ENCODE results near the gene NAALAD2.
"Not testable (repeated sequence)": the region's sequence is repeated elsewhere in the genome, so short reads cannot be mapped to it uniquely, and the experiment has no call there.

Gene NAALAD2

DNA sequence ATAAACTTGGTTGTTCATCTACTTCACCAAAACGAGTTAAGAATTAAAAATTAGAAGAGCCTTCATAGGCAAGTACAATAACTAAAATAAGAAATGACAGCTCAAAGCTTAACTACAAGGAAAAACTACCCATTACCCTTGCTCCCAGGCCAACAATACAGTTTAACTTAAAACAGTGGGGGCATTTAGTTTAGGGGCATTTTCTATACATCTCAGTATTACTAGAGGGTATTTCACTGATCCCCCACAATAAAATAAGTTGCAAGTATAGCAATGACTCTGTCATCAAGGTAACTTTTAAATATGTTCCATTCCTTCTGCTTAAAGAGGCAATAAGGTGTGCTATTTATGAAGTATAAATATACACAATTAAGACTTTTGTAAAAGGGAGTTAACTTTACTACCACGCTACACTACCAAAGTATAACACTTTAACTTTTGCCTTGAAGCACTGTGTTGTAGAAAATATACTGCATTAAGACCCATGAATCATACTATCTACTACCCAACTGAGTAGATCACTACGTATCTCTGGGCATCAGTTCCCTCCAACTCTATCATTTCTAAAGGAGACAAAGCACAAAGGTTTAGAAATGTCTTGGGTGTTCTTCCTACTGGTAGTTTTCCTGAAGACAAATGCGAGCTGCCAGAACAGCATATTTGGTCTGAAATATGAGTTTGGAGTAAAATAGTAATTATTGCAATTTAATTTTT is 58.6 kb downstream of the NAALAD2 start:
- no peak for DNase-seq (ENCODE audit: low read depth in 2 of 2)

DNA sequence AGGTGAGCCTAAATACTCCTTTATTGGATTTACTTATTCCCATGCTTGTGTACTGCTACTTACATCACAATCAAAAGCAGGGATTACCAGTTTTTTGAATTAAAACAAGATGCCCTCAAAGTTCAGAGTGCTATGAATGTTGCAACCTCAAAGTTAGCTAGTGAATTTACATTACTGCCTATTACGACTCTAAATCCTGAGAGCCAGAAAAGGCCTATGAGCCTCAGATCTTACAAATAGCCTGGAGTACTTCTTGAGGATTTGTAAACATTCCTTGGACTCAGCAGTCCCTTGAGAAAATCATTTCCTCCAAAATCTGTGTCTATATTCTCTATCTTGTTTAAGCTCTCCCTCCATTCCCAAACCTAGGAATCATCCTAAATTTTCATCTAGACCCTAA is 62.9 kb downstream of the NAALAD2 start:
- DNase-seq (ENCODE audit: low read depth in 2 of 2) = no peak

DNA sequence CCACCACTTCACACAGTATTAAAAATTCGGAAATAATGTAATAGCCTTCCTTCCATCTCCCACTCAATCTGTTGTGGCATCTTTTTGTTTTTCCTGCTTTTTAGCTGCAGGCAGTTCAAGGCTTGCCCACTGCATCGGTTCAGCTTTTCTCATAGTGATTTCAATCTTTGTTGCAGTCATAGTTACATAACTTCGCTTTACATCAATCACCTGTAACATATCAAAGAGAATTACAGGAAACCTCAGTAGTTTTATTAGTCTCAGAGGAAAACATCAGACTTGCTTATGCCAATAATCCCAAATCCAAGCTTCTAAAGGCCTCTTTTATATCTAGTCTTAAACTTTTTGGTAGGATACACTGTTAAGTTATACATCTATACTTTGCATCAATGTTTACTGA is 67.9 kb downstream of the NAALAD2 start:
- no peak for DNase-seq (ENCODE audit: low read depth in 2 of 2)

DNA sequence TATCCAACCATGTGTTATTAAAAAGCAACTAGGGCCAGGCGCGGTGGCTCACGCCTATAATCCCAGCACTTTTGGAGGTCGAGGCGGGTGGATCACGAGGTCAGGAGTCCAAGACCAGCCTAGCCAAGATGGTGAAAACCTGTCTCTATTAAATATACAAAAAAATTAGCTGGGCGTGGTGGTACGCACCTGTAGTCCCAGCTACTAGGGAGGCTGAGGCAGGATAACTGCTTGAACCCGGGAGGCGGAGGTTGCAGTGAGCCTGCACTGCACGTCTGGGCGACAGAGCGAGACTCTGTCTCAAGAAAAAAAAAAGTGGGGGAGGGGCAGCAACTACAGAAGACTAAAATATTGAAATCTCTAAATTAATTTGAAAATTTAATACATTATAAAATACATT is 69.9 kb downstream of the NAALAD2 start:
- no peak for DNase-seq (ENCODE audit: low read depth in 2 of 2)

DNA sequence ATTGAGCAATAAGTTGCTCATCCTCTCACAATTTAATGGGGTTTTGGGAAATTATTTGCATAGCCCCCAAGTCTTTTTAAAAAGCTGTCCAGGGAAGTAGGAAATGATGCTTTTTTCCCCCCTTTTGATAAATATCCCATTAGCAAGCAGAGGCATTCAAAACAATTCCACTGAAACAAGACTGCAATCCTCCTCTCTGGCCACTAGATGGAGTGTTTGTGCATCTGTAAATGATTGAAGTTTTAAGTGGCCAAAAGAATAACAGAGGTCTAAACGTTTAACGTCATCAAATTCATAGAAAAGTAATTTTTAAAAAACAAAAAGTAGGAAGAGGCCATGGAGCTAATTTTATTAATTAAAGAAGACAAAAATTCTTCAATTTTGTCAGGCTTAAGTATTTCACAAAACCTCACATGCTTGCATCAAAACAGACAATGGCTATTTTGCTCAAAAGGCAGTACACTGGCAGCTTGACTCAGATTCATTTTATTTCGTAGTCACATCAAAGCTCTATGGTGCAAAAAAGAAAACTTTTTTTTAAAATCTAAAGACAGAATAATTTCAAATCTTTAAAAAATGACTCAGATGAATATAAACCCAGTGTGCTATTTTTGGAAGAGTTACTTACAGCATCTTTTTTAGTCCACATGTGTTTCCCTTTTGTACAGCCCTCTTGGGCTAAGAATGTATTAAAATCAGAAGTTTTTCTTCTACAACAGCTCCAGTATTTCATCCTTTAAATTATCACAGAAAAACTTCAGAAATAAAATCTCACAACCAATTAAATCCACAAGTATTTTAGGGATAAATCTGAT is 70.6 kb downstream of the NAALAD2 start:
- DNase-seq (ENCODE audit: low read depth in 2 of 2) = no peak

DNA sequence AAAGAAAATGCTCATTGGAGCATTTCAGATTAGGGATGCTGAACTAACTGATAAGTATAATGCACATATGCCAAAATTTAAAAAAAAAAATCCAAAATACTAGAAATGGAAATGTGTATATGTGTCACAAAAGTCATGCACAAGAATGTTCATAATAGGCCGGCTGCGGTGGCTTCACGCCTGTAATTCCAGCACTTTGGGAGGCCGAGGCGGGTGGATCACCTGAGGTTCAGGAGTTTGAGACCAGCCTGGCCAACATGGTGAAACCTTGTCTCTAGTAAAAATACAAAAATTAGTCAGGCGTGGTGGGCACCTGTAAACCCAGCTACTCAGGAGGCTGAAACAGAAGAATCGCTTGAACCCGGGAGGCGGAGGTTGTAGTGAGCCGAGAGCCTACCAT is 73.5 kb downstream of the NAALAD2 start:
- not testable (repeated sequence) for DNase-seq (ENCODE audit: low read depth in 2 of 2)

DNA sequence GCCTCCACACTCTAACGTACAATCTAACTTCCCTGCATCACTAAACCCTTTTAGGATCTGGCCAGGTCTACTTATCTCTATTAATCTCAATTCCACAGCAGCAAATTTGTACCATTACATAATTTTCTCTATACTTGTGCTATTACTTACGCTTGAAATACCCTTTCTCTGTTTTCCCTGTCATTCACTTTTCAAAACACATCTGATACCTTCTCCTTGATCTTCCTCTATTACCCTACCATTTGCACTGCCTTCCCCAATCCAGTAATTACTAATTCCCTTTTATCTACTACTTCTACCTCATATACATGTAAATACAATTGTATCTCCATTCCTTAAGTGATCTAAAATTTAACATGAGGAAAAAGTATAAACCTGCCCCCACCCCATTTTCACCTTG is 74.4 kb downstream of the NAALAD2 start:
- DNase-seq (ENCODE audit: low read depth in 2 of 2) = no peak

DNA sequence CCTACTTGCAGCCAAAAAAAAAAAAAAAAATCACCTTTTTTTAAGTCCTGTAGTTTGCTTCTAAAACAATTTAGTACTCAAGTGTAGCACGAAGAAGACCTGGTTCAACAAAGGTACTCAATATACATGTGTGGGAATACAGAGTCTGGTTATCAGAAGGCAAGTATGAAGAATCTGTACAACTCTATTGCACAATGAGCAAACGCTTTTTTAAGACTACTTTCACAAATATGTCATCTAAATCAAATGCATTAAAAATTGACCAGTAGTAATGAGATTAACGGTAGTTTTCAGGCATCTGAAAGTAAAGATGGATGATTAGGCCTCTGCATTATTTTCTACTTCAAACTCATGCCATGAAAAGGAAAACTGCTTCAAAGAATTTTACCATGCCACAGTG is 78.9 kb downstream of the NAALAD2 start:
- DNase-seq (ENCODE audit: low read depth in 2 of 2) = no peak

DNA sequence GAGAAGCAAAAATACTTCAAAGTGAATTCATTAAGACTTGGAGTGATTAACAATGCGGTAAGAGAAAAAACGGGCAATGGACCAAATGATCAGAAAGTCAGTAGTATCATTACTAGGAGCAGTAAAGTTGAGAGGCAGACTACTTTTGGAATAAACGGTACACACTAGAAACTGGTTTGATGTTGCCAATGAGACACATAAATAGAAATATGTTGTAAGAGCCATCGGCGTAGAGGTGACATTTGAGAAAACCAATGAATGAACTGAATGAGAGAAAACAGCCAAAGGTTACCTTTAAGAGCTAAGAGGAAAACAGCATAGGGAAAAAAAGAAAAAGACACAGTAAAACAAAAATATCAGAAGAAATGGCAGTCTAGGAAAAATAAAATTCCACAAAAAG is 82.1 kb downstream of the NAALAD2 start:
- DNase-seq (ENCODE audit: low read depth in 2 of 2) = no peak

DNA sequence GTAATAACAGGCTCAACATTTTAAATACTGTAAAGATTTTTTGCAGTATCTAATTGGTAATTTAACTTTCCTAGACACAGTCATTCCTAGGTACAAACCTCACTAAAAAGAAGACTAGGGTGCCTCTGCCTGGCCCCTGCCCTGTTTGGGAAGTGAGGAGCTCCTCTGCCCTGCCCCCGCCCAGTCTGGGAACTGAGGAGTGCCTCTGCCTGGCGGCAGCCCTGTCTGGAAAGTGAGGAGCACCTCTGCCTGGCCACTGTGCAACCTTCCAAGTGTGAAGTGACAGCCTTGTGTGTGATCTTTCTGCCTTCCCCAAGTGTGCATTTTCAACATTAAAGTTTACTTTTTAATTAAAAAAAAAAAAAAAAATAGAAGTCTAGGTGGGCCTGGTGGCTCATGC is 84.1 kb downstream of the NAALAD2 start:
- no peak for DNase-seq (ENCODE audit: low read depth in 2 of 2)

DNA sequence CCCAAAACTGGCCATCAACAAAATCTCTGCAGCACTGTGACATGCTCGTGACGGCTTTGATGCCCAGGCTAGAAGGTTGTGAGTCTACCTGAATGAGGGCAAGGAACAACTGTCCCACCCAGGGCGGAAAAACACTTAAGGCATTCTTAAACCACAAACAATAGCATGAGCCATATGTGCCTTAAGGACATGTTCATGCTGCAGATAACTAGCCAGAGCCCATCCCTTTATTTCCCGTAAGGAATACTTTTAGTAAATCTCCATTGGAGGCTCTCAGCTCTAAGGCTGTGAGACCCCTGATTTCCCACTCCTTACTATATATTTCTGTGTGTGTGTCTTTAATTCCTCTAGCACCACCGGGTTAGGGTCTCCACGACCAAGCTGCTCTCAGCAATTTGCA is 85.0 kb downstream of the NAALAD2 start:
- DNase-seq (ENCODE audit: low read depth in 2 of 2) = no peak

DNA sequence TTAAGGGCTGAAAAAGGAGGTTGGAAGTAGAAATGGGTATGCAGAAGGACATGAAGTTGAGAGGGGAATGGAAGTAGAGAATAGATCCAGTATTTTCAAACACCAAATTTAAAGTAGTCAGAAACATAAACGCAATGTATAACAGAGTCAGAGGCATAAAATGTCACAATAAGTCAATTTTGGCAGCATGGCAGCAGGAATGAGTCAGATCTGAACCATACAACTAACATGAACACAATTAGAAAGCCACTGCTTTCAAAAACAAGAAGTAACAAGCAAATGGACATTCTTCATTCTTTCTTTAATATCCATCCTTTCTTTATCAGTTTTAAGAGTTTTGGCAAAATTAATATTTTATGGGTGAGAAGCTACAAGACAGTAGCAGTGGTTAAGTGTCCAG is 85.9 kb downstream of the NAALAD2 start:
- DNase-seq (ENCODE audit: low read depth in 2 of 2) = no peak

DNA sequence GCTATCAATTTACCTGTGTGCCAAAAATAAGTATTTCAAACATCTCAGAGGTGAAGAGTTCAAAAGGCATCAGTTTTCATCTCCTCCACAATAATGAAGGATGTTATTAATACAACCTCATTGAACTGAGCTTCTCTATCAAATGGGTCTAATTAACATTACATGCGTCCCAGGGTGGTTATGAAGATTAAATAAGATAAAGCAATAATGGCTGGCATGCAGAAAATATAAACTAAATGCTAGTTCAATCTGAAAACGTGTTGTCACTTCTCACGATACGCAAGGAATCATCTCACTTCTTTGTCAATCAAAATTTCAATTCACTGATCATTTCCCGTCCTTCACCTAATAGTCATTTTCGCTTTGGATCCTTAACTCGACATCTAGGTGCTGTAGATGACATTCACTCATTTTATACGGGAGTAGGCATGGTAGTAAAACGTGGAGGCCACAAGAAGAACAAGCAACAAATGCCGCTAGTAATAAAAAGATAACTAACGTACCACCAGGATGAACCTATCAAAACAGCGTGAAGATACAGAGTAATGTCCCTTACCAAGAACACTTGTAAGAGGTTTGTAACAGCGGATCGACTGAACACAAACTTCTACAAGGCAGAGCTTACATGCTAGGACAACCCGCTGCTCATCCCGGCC is 87.5 kb downstream of the NAALAD2 start:
- DNase-seq (ENCODE audit: low read depth in 2 of 2) = no peak

DNA sequence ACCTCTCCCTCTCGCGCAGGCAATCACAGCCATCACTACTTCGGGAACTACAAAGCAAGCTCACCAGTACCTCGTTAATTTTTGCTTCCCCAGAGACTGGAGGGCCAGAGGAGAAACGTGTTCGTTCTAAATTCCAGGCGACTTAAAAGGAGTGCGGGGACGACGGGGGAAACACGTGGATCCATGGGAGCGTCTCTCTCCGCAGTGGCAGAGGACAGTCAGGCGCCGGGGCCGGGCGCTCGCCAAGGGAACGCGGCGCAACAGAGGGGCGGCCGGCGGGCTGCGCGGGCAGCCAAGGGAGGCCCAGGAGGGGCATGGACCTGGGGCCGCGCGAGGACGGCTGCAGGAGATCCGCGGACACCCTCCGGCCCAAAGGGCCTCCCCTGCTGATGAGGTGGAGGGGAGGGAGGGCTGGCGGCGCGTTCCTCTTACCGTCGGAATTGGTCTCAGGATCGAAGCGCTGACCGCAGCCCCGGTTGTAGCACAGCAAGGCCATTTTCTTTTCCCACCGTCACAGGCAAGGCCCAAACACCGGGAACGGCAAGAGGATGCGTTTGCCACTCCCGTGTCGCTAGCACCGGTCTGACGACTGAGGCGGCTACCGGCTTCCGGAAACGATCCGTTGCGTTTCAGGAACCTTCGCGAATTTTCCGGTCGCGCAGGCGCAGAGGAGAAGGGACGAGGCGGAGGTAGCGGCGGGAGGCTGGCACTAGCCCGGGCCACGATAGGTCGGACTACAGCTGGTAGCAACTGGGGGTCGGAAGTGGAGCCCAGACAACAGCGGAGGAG is 88.2 kb downstream of the NAALAD2 start, which contains the start of gene CHORDC1:
Gene CHORDC1, minus strand, starts transcription at position 591 of the 789 bp plus-strand sequence. Its CDS starts 95 bp downstream, at position 496.
- peak; percentile 93 to 94 for DNase-seq (ENCODE audit: low read depth in 2 of 2)

DNA sequence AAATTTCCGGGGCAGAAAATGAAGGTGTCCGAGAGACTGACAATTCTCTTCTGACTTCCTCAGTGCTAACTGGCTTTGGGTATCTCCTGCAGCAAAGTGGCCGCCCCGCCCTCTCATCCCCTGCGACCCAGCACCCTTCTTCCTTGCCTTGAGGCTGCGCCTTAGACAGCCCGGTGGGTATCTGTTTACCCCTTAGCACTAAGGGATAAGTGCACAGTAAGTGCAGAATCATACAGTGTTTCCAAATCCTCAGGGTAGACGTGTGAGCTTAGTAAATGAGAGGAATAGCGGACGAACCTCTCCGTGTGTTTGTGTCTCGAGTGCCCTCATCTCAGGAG is 88.8 kb downstream of the NAALAD2 start:
- DNase-seq (ENCODE audit: low read depth in 2 of 2) = no peak

DNA sequence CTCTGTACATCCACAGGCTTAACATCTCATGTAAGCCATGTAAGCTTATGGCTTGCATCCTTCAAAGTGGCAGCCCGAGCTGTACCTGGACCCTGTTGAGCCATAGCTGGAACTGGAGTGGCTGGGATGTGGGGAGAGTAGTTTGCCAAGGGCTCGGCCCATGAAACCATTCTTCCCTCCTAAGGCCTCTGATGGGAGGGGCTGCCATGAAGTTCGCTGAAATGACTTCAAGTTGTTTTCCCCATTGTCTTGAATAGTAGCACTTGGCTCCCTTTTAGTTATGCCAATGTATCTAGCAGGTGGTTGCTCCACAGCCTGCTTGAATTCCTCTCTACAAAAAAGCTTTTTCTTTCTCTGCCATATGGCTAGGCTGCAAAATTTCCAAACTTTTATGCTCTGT is 93.6 kb downstream of the NAALAD2 start:
- DNase-seq (ENCODE audit: low read depth in 2 of 2) = no peak

DNA sequence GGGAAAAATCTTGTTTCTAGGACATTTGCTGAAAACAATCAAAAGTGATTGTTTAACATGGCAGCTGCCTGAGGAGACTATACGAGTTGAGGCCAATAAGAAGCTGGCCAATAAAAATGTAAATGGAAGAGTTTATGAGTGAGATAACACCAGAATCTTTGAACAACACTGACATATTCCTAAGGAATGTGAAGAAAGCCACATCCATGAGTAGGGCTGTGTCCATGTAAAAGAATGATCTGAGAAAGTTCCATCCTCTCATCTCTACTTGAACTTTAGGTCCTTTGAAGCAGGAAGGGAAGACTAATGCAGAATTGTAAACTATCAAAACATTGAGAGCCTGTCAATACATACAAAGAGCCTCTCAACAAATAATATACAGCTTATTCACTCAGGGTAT is 95.3 kb downstream of the NAALAD2 start:
- no peak for DNase-seq (ENCODE audit: low read depth in 2 of 2)

DNA sequence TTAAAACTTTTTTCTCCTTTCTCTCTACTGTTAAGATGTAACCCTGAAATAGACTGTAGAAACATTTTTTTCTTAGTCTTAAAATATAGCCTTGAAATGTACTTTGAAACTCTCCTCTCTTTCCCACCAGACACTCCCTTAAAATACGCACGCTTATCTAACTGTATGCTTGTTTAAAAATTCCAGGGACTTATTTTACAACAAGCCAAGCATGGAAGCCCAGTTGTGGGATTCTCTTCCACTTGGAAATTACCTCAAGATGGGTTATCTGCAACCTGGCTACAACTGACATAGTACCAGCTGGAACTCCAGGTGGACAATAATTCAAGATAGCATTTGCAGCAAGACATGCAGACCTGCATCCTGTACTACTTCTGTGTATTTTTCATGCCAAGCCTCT is 100.5 kb downstream of the NAALAD2 start:
- DNase-seq (ENCODE audit: low read depth in 2 of 2) = no peak

DNA sequence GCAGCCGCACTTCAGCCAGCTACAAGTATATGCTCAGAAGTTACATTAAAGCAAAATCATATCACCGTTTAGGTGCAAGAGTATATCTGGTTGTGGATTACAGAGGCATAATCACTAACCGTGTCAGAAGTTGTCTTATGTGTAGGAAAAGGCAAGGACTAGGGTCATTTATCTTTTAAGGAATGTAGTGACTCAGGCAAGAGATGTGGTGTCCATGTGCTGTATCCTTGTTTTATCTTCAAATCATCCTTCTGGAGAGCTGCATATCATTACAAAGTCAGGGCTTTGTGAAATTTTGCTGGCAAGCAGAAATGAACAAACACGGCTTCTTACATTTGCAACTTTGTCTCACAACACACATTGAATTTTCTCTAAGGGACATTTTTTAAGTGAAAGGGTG is 101.1 kb downstream of the NAALAD2 start:
- no peak for DNase-seq (ENCODE audit: low read depth in 2 of 2)

DNA sequence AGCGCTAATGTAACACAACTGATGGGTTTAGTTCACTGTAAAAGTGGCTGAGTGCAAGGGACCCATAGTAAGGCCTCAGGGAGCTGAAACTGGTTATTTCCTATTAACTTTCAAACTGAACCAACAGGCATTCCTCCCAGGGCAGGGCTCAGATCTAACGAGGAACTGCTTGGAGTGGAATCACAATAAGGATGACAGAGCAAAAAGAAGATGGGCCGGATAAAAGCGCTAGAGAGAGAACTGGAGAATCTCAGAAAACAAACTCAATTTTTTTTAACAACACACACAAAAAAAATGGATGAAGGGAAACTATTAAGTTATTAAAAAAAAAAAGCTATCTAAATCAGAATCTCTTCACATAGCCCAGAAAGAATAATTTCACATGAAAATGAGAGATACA is 102.5 kb downstream of the NAALAD2 start:
- no peak for DNase-seq (ENCODE audit: low read depth in 2 of 2)

DNA sequence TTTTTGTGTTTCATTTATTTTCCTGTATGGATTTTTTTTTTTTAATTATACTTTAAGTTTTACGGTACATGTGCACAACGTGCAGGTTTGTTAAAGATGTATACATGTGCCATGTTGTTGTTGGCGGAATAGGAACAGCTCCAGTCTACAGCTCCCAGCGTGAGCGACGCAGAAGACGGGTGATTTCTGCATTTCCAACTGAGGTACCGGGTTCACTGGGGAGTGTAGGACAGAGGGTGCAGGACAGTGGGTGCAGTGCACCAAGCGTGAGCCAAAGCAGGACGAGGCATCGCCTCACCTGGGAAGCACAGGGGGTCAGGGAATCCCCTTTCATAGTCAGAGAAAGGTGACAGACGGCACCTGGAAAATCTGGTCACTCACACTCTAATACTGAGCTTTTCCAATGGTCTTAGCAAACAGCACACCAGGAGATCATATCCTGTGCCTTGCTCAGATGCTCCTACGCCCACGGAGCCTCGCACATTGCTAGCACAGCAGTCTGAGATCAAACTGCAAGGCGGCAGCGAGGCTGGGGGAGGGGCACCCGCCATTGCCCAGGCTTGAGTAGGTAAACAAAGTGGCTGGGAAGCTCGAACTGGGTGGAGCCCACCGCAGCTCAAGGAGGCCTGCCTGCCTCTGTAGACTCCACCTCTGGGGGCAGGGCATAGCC is 105.6 kb downstream of the NAALAD2 start:
- not testable (repeated sequence) for DNase-seq (ENCODE audit: low read depth in 2 of 2)

DNA sequence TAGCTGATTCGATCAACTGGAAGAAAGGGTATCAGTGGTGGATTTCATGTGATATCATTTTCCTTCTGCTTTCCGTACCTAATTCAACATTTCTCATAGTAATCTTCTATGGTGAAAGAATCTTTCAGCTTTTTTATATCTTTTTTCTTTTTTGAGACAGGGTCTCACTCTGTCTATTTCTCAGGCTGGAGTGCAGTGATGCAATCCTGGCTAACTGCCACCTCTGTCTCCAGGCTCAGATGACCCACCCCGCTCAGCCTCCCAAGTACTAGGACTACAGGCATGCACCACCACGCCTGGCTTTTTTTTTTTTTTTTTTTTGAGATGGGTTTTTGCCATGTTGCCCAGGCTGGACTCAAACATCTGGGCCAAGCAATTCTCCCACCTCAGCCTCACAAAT is 107.0 kb downstream of the NAALAD2 start:
- DNase-seq (ENCODE audit: low read depth in 2 of 2) = no peak
